GM11168 (cell line): ENCODE data around the gene DDX1.

ENCODE experiments used
- in situ Hi-C: fragments of 300-500 bp; cut with MboI; formaldehyde crosslinking; loops from one replicate; pipeline ENCODE4 v1.12.0; 2022; ENCODE audit warnings: low sequenced_read_pairs; ENCODE audit not compliant: unreplicated experiment

The DDX1 gene

GRCh38 chr2:15654727-15655073 is 63.0 kb downstream of the DDX1 start:
- in situ Hi-C loops, result no loop called here

- in situ Hi-C loops, result no loop called here
Measured at GRCh38 chr2:15655123-15655887, 63.6 kb downstream of the DDX1 start.

- in situ Hi-C loops, result no loop called here
Measured at GRCh38 chr2:15656090-15656489, 64.4 kb downstream of the DDX1 start.

GRCh38 chr2:15657759-15658158 is 66.1 kb downstream of the DDX1 start:
- in situ Hi-C loops, result no loop called here

- in situ Hi-C loops, result no loop called here
Measured at GRCh38 chr2:15658911-15659310, 67.2 kb downstream of the DDX1 start.

- in situ Hi-C loops, result no loop called here
Measured at GRCh38 chr2:15660491-15661294, 69.0 kb downstream of the DDX1 start.

- in situ Hi-C loops, result no loop called here
Measured at GRCh38 chr2:15661295-15661569, 69.6 kb downstream of the DDX1 start.

- in situ Hi-C loops, result no loop called here
Measured at GRCh38 chr2:15662026-15662425, 70.4 kb downstream of the DDX1 start.

GRCh38 chr2:15662579-15662978 is 70.9 kb downstream of the DDX1 start:
- in situ Hi-C loops, result no loop called here

GRCh38 chr2:15663802-15664201 is 72.1 kb downstream of the DDX1 start:
- in situ Hi-C loops, result no loop called here

GRCh38 chr2:15664273-15665066 is 72.8 kb downstream of the DDX1 start:
- in situ Hi-C loops, result no loop called here

GRCh38 chr2:15665067-15665942 is 73.6 kb downstream of the DDX1 start:
- in situ Hi-C loops, result no loop called here

- in situ Hi-C loops, result no loop called here
Measured at GRCh38 chr2:15665943-15666460, 74.3 kb downstream of the DDX1 start.

- in situ Hi-C loops, result no loop called here
Measured at GRCh38 chr2:15666861-15667808, 75.5 kb downstream of the DDX1 start.

GRCh38 chr2:15667809-15668556 is 76.3 kb downstream of the DDX1 start:
- in situ Hi-C loops, result no loop called here

GRCh38 chr2:15668611-15669305 is 77.1 kb downstream of the DDX1 start:
- in situ Hi-C loops, result no loop called here

- in situ Hi-C loops, result no loop called here
Measured at GRCh38 chr2:15669375-15669910, 77.8 kb downstream of the DDX1 start.
